ENCODE data around the gene PCLO. TPM values are rescaled to one million over a fixed set of nuclear protein-coding genes. Genes with fewer than 3 reads are reported as not detected.

PCLO gene
- total and polyA plus RNA-seq, 2 of the 8 experiments (the other 6 are each of a cell fraction or from before 2014, with no cell fraction given), result 1.5 to 3.2 TPM

DNA sequence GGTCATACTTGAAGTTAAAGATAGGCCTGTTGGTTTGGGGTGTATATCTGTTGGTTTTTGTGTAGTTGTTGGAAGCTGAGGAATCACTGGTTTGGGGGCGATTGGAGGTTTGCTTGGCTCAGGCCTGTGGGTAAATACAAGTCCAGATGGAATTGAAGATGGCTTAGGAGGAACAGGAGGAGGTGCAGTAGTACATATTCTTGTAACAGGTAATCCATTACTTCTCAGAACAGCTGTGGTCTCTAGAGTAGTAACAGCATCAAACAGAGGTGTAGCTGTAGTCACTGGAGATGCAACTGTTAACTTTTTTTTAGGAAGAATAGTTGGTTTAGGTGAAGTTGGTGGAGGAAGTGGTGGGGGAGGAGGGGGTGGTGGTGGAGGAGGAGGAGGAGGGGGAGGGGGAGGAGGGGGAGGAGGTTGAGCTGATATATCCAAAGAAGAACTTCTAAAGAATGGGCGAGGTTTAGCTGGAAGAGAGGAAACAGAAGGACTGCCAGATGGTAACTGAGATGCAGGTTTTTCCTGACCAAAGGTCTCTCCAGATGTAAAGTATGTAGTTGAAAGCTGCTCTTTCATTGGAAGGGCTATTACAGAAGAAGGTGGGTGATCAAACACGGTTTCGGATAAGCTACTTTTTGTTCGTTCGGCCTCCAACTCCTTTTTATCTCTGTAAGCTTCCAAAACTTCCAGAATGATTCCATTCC is 209.2 kb downstream of the PCLO start:
- H3K4me1 ChIP-seq (replicated peaks in 1 of 4; ENCODE audit: control insufficient read depth in 3 of 4, insufficient read depth in 4 of 4, low read length in 3 of 4), result no peaks in the 10 kb centered on the region
- FAIRE-seq, result no peak
- H3K14ac ChIP-seq (ENCODE audit: insufficient read length), result no peak overlapping the region
- H2BK120ac ChIP-seq (replicated peaks; ENCODE audit: low read depth, low read length), result no peak overlapping the region
- no peaks in the 10 kb centered on the region for H4K20me1 ChIP-seq (replicated peaks in 1 of 2; ENCODE audit: control insufficient read depth in 1 of 2, insufficient read depth in 2 of 2, low read length in 2 of 2)
- no peak overlapping the region for H2AK5ac ChIP-seq (ENCODE audit: low read depth, low read length)
- H4K8ac ChIP-seq (ENCODE audit: extremely low read depth, insufficient read depth, low read length), result no peak overlapping the region
- H3K4me3 ChIP-seq (ENCODE audit: extremely low read depth in 1 of 4, insufficient read depth in 2 of 4, low read depth in 3 of 4, low read length in 4 of 4), result no peak overlapping the region
- ChIA-PET POLR2A (ENCODE audit: partially characterized antibody) (no interaction called here), CTCF (ENCODE audit: partially characterized antibody) (no interaction called here)
- no peak overlapping the region for H2BK20ac ChIP-seq (ENCODE audit: low read length)
- no peak overlapping the region for H2AFZ ChIP-seq (ENCODE audit: low read length)
- WGBS, 2 experiments (ENCODE audit: extremely low coverage in 1 of 2, insufficient coverage in 1 of 2, insufficient read length in 1 of 2, insufficient replicate concordance in 2 of 2, low coverage in 1 of 2, low lambda C conversion rate in 2 of 2, missing lambda C conversion rate in 1 of 2), result 91% methylated on average over 6 of the region's 6 CpGs; no CpG with 5 or more reads in 1 of the 2 experiments
- no peak overlapping the region for H3K4me2 ChIP-seq (ENCODE audit: insufficient read depth in 1 of 2, low read depth in 2 of 2, low read length in 2 of 2)
- no peak overlapping the region for H3K4ac ChIP-seq (replicated peaks; ENCODE audit: insufficient read length, low read depth, low read length)
- no peak for TF ChIP-seq CTBP2 (IDR thresholded peaks at IDR 0.05; ENCODE audit: borderline replicate concordance, insufficient read depth, insufficient read length, low read length)
- no peak for TF ChIP-seq YY1 (IDR thresholded peaks at IDR 0.05; ENCODE audit: low read depth, low read length)
- TF ChIP-seq RAD21 (IDR thresholded peaks at IDR 0.05 in 1 of 2, conservative IDR thresholded peaks at IDR 0.05 in 1 of 2; ENCODE audit: low read depth in 2 of 2, low read length in 2 of 2), result no peak
- TF ChIP-seq POLR2AphosphoS5 (IDR thresholded peaks at IDR 0.05; ENCODE audit: low read depth, low read length), result no peak
- H2BK15ac ChIP-seq (ENCODE audit: low read length), result no peak overlapping the region
- no peak overlapping the region for H3K56ac ChIP-seq (replicated peaks; ENCODE audit: insufficient read length, low read depth, low read length)
- H3K18ac ChIP-seq (ENCODE audit: extremely low read depth, low read length), result no peak overlapping the region
- no peaks in the 10 kb centered on the region for H3K79me1 ChIP-seq (ENCODE audit: low read depth, low read length)
- DNase-seq (ENCODE audit: low read depth in 1 of 2, low spot score in 2 of 2), result no peak
- no peak overlapping the region for H4K5ac ChIP-seq (ENCODE audit: insufficient read length, low read depth, low read length)
- H3K27ac ChIP-seq (ENCODE audit: low read depth, low read length), result no peak overlapping the region
- no peaks in the 10 kb centered on the region; the same call in 1 of the 2 replicates for H3K23me2 ChIP-seq (ENCODE audit: low read depth, low read length)
- H2BK5ac ChIP-seq (ENCODE audit: low read depth, low read length), result no peak overlapping the region
- H2BK12ac ChIP-seq (ENCODE audit: low read depth, low read length), result no peak overlapping the region
- no peaks in the 10 kb centered on the region; a peak in 1 of 4 replicates for H3K9me3 ChIP-seq (ENCODE audit: insufficient read depth in 2 of 2, low read depth in 1 of 2, low read length in 1 of 2)
- no peaks in the 10 kb centered on the region for H3K27me3 ChIP-seq (replicated peaks in 1 of 4; ENCODE audit: control insufficient read depth in 3 of 4, extremely low read depth in 1 of 4, insufficient read depth in 3 of 4, low read length in 3 of 4)
- no peak overlapping the region for H3K9ac ChIP-seq (replicated peaks in 1 of 4; ENCODE audit: extremely low read depth in 1 of 4, low read depth in 3 of 4, low read length in 3 of 4)
- H3K23ac ChIP-seq (ENCODE audit: insufficient read length), result no peak overlapping the region
- no peaks in the 10 kb centered on the region; a peak in 1 of 8 replicates for H3K36me3 ChIP-seq (ENCODE audit: control insufficient read depth in 2 of 4, insufficient read depth in 4 of 4, low read length in 3 of 4)
- no peak overlapping the region for H4K91ac ChIP-seq (replicated peaks; ENCODE audit: insufficient read length, low read length)
- no peaks in the 10 kb centered on the region for H3K79me2 ChIP-seq (ENCODE audit: control insufficient read depth in 1 of 2, insufficient read depth in 2 of 2, low read length in 2 of 2)
